H54 (cell line): ENCODE data around the gene ENDOD1.

ENCODE experiments used
- DNase-seq: peaks from one replicate; pipeline ENCODE4 v3.0.0; 2011; ENCODE audit warnings: low spot score, mixed read lengths; ENCODE audit not compliant: insufficient read length
- FAIRE-seq: peaks from 3 replicates; lab custom pipeline; 2011; peaks lifted over from hg19 to GRCh38; lab: Jason Lieb, UNC
- POLR2A ChIP-seq: IDR thresholded peaks from 2 replicates; pipeline ENCODE4 v1.6.1; 2011; ENCODE audit warnings: low read depth, mild to moderate bottlenecking, low read length

Gene ENDOD1

GRCh38 chr11:95086151-95086550 lies 3.5 kb upstream of the ENDOD1 start:
- FAIRE-seq (no peak), DNase-seq (no peak)
- no peak for TF ChIP-seq POLR2A

GRCh38 chr11:95086836-95087570 lies 2.6 kb upstream of the ENDOD1 start:
- no peak for FAIRE-seq

GRCh38 chr11:95088946-95089619 lies 563 bp upstream of the ENDOD1 start:
- DNase-seq = no peak
- no peak for FAIRE-seq
- no peak for TF ChIP-seq POLR2A

More at GRCh38 chr11:95086836-95087570, 2.6 kb upstream of the ENDOD1 start:
- no peak for DNase-seq
- TF ChIP-seq POLR2A = no peak

GRCh38 chr11:95091663-95092180 lies 2.1 kb downstream of the ENDOD1 start:
- no peak for DNase-seq
- no peak for FAIRE-seq
- no peak for TF ChIP-seq POLR2A

- no peak for FAIRE-seq
- DNase-seq = peak; percentile 16
- TF ChIP-seq POLR2A = no peak
These were observed 3.1 kb downstream of the ENDOD1 start for GRCh38 chr11:95092549-95093324.

- FAIRE-seq (no peak), DNase-seq (no peak)
- no peak for TF ChIP-seq POLR2A
These were observed 3.9 kb downstream of the ENDOD1 start for GRCh38 chr11:95093548-95093947.

GRCh38 chr11:95095858-95096587 lies 6.4 kb downstream of the ENDOD1 start:
- FAIRE-seq (no peak), DNase-seq (no peak)
- TF ChIP-seq POLR2A = no peak

GRCh38 chr11:95097209-95097608 lies 7.6 kb downstream of the ENDOD1 start:
- TF ChIP-seq POLR2A = no peak
- DNase-seq = no peak

GRCh38 chr11:95098826-95099225 lies 9.2 kb downstream of the ENDOD1 start:
- no peak for FAIRE-seq
- no peak for DNase-seq

More at GRCh38 chr11:95097209-95097608, 7.6 kb downstream of the ENDOD1 start:
- no peak for FAIRE-seq

GRCh38 chr11:95100191-95100648 lies 10.6 kb downstream of the ENDOD1 start:
- no peak for DNase-seq
- no peak for FAIRE-seq
- no peak for TF ChIP-seq POLR2A

More at GRCh38 chr11:95098826-95099225, 9.2 kb downstream of the ENDOD1 start:
- TF ChIP-seq POLR2A = no peak

GRCh38 chr11:95100856-95101507 lies 11.3 kb downstream of the ENDOD1 start:
- DNase-seq = no peak
- no peak for FAIRE-seq
- TF ChIP-seq POLR2A = no peak

GRCh38 chr11:95101935-95102334 lies 12.3 kb downstream of the ENDOD1 start:
- DNase-seq (no peak), FAIRE-seq (no peak)
- TF ChIP-seq POLR2A = no peak

GRCh38 chr11:95102733-95103132 lies 13.1 kb downstream of the ENDOD1 start:
- FAIRE-seq (no peak), DNase-seq (no peak)
- no peak for TF ChIP-seq POLR2A
